Neural progenitor cell (in vitro differentiated cells): Measurements from ENCODE around the gene CRISP1. TPM values are rescaled to one million over a fixed set of nuclear protein-coding genes. Genes with fewer than 3 reads are reported as not detected.

Source experiments
- DNase-seq: peaks from one replicate; pipeline ENCODE4 v3.0.0-alpha.2; 2016; ENCODE audit warnings: low spot score
- H2AFZ ChIP-seq: fragments of 200-600 bp; sonication (generic); replicated peaks from 2 replicates; pipeline ENCODE4 v1.6.1; 2016; ENCODE audit warnings: antibody characterized with exemption
- H3F3A ChIP-seq: fragments of 200-600 bp; sonication (generic); 2 replicates; pipeline ENCODE4 v1.6.1; 2016; ENCODE audit warnings: antibody characterized with exemption, low read depth
- H3K27ac ChIP-seq: fragments of 200-600 bp; sonication (generic); 2 replicates; pipeline ENCODE4 v1.5.1; 2016; ENCODE audit warnings: mild to moderate bottlenecking
- H3K27me3 ChIP-seq: fragments of 200-600 bp; sonication (generic); 2 replicates; pipeline ENCODE4 v1.6.1; 2016; ENCODE audit warnings: mild to moderate bottlenecking, moderate library complexity
- H3K36me3 ChIP-seq: fragments of 200-600 bp; sonication (generic); 2 replicates; pipeline ENCODE4 v1.5.1; 2016
- H3K4me1 ChIP-seq: fragments of 200-600 bp; sonication (generic); 2 replicates; pipeline ENCODE4 v1.6.1; 2016; ENCODE audit warnings: mixed run types
- H3K4me2 ChIP-seq: fragments of 200-600 bp; sonication (generic); 2 replicates; pipeline ENCODE4 v1.6.1; 2016
- H3K4me3 ChIP-seq: fragments of 200-600 bp; sonication (generic); 2 replicates; pipeline ENCODE4 v1.5.1; 2016
- H3K79me2 ChIP-seq: fragments of 200-600 bp; sonication (generic); 2 replicates; pipeline ENCODE4 v1.6.1; 2016; ENCODE audit warnings: low read depth
- H3K9ac ChIP-seq: fragments of 200-600 bp; sonication (generic); 2 replicates; pipeline ENCODE4 v1.6.1; 2016
- H3K9me3 ChIP-seq: fragments of 200-600 bp; sonication (generic); 2 replicates; pipeline ENCODE4 v1.5.1; 2016; ENCODE audit warnings: low read depth
- H4K20me1 ChIP-seq: fragments of 200-600 bp; sonication (generic); 2 replicates; pipeline ENCODE4 v1.6.1; 2016; ENCODE audit warnings: low read depth
- H3K27ac Mint-ChIP-seq: 3 replicates; pipeline ENCODE4 v1.8.0; 2021; ENCODE audit warnings: mixed read lengths
- H3K27me3 Mint-ChIP-seq: 2 replicates; pipeline ENCODE4 v1.8.0; 2022; ENCODE audit warnings: low read depth, mild to moderate bottlenecking, inconsistent platforms, moderate library complexity, mixed read lengths; ENCODE audit not compliant: insufficient read depth
- H3K36me3 Mint-ChIP-seq: 3 replicates; pipeline ENCODE4 v1.8.0; 2021; ENCODE audit warnings: mixed read lengths
- H3K4me1 Mint-ChIP-seq: 3 replicates; pipeline ENCODE4 v1.8.0; 2021; ENCODE audit warnings: mixed read lengths
- H3K4me3 Mint-ChIP-seq: 3 replicates; pipeline ENCODE4 v1.8.0; 2021; ENCODE audit warnings: mild to moderate bottlenecking, moderate library complexity, mixed read lengths
- H3K9me3 Mint-ChIP-seq: 3 replicates; pipeline ENCODE4 v1.8.0; 2020; ENCODE audit warnings: mixed read lengths
- CTCF ChIP-seq: fragments of 200-600 bp; sonication (generic); IDR thresholded peaks from 2 replicates; pipeline ENCODE4 v1.5.1; 2017; ENCODE audit warnings: antibody characterized with exemption, mild to moderate bottlenecking
- EZH2 ChIP-seq: fragments of 200-600 bp; sonication (generic); IDR thresholded peaks from 2 replicates; pipeline ENCODE4 v1.6.1; 2017; ENCODE audit warnings: antibody characterized with exemption, mild to moderate bottlenecking, moderate library complexity
- EZH2phosphoT487 ChIP-seq: fragments of 200-600 bp; sonication (generic); IDR thresholded peaks from 2 replicates; pipeline ENCODE4 v1.6.1; 2017; ENCODE audit warnings: antibody characterized with exemption
- total RNA-seq: library from RNA; depleted of rRNA; stranded (reverse); fragments of >200 nt; gene quantifications from 2 replicates; pipeline ENCODE4 v1.2.3, GENCODE V29; 2015; ENCODE audit warnings: low replicate concordance

Gene CRISP1
- total RNA-seq, 1 donor from 2014 or later, result not detected

DNA sequence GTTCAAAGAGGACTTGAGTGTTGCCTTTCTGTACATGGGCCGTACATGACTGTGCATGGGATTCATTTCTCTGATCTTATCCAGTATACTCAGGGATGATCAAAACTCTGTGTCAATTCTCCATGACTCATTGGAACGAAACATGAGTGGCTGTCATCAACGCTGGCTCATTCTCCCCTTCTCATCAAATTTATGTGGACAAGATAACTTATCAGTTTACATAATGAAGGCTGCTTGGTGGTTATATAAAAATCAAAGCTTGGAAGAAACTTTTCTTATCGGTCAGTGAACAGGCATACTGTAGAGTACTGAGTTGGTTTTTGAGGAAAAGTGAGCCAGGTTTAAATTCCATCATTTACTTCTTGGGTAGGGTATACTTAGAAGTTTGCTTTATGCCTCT, 24.9 kb downstream of the CRISP1 start:
- DNase-seq, result no peak
- H3K4me3 ChIP-seq, result no peak overlapping the region
- no peaks in the 10 kb centered on the region for H3K36me3 ChIP-seq
- no peak for TF ChIP-seq EZH2
- no peak for TF ChIP-seq CTCF
- TF ChIP-seq EZH2phosphoT487, result no peak
- no peaks in the 10 kb centered on the region for H3K4me1 ChIP-seq
- Mint-ChIP-seq H3K4me1 (no peaks in the 10 kb centered on the region), H3K27me3 (no peaks in the 10 kb centered on the region), H3K4me3 (no peak overlapping the region), H3K27ac (no peak overlapping the region), H3K9me3 (no peaks in the 10 kb centered on the region), H3K36me3 (no peaks in the 10 kb centered on the region)
- H3K79me2 ChIP-seq, result no peaks in the 10 kb centered on the region
- no peaks in the 10 kb centered on the region for H4K20me1 ChIP-seq
- H2AFZ ChIP-seq, result no peak overlapping the region
- no peak overlapping the region for H3K9ac ChIP-seq
- no peak overlapping the region for H3K4me2 ChIP-seq
- H3K27ac ChIP-seq, result no peak overlapping the region
- no peaks in the 10 kb centered on the region for H3F3A ChIP-seq
- H3K27me3 ChIP-seq, result no peaks in the 10 kb centered on the region
- H3K9me3 ChIP-seq, result no peaks in the 10 kb centered on the region

DNA sequence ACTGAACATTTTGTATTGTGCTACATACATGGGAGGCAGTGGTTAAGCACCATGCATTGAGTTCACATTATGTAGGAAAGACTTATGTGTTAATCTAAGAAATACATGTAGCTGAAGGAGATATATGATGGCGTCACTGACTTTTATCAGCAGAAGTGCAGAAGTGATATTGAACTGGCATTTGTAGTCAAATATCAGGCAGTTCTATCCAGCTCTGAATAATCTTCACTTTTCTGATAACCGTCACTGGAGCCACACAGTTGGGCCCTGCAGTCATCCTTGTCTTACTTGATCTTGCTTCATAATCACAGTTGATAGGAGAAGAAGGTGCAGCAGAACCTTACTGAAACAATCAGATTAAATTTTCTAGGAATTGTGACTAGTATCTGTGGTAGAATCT, 26.4 kb downstream of the CRISP1 start:
- Mint-ChIP-seq H3K27me3 (no peaks in the 10 kb centered on the region), H3K36me3 (no peaks in the 10 kb centered on the region), H3K4me1 (no peaks in the 10 kb centered on the region), H3K27ac (no peak overlapping the region), H3K9me3 (no peaks in the 10 kb centered on the region), H3K4me3 (no peak overlapping the region)
- TF ChIP-seq CTCF, result no peak
- TF ChIP-seq EZH2, result no peak
- no peak for TF ChIP-seq EZH2phosphoT487
- Histone ChIP-seq H3K4me3 (no peak overlapping the region), H3K9ac (no peak overlapping the region), H3K4me1 (no peaks in the 10 kb centered on the region), H3K27me3 (no peaks in the 10 kb centered on the region), H2AFZ (no peak overlapping the region), H3K27ac (no peak overlapping the region), H3K36me3 (no peaks in the 10 kb centered on the region), H3K79me2 (no peaks in the 10 kb centered on the region), H3K4me2 (no peak overlapping the region), H3F3A (no peaks in the 10 kb centered on the region), H3K9me3 (no peaks in the 10 kb centered on the region), H4K20me1 (no peaks in the 10 kb centered on the region)
- no peak for DNase-seq

- H3K4me3 Mint-ChIP-seq, result no peak overlapping the region
- Histone ChIP-seq H4K20me1 (no peaks in the 10 kb centered on the region), H3K79me2 (no peaks in the 10 kb centered on the region), H3K9me3 (no peaks in the 10 kb centered on the region), H3K4me3 (no peak overlapping the region), H3K4me2 (no peak overlapping the region), H3K9ac (no peak overlapping the region), H3K36me3 (no peaks in the 10 kb centered on the region), H3K27ac (no peak overlapping the region), H3K27me3 (no peaks in the 10 kb centered on the region), H2AFZ (no peak overlapping the region), H3F3A (no peaks in the 10 kb centered on the region), H3K4me1 (no peaks in the 10 kb centered on the region)
- no peak for DNase-seq
- TF ChIP-seq EZH2phosphoT487 (no peak), EZH2 (no peak), CTCF (no peak)
- no peaks in the 10 kb centered on the region for H3K4me1 Mint-ChIP-seq
- H3K36me3 Mint-ChIP-seq, result no peaks in the 10 kb centered on the region
- H3K9me3 Mint-ChIP-seq, result no peaks in the 10 kb centered on the region
- H3K27me3 Mint-ChIP-seq, result no peaks in the 10 kb centered on the region
- H3K27ac Mint-ChIP-seq, result no peak overlapping the region
These were observed 27.2 kb downstream of the CRISP1 start for GRCh38 chr6:49839162-49839561.

- Mint-ChIP-seq H3K4me1 (no peaks in the 10 kb centered on the region), H3K27ac (no peak overlapping the region), H3K4me3 (no peak overlapping the region), H3K36me3 (no peaks in the 10 kb centered on the region), H3K27me3 (no peaks in the 10 kb centered on the region), H3K9me3 (no peaks in the 10 kb centered on the region)
- Histone ChIP-seq H3K9ac (no peak overlapping the region), H2AFZ (no peak overlapping the region), H3K27ac (no peak overlapping the region), H3K9me3 (no peaks in the 10 kb centered on the region), H3K79me2 (no peaks in the 10 kb centered on the region), H3F3A (no peaks in the 10 kb centered on the region), H3K27me3 (no peaks in the 10 kb centered on the region), H3K4me2 (no peak overlapping the region), H3K4me1 (no peaks in the 10 kb centered on the region), H4K20me1 (no peaks in the 10 kb centered on the region), H3K4me3 (no peak overlapping the region), H3K36me3 (no peaks in the 10 kb centered on the region)
- no peak for DNase-seq
- no peak for TF ChIP-seq CTCF
- TF ChIP-seq EZH2phosphoT487, result no peak
- TF ChIP-seq EZH2, result no peak
These were observed 31.2 kb downstream of the CRISP1 start for GRCh38 chr6:49835140-49835539.
